ENCODE results near the gene LRRC17.
A peak's percentile ranks its signal among the peaks of the same experiment; 100 is the strongest.

Gene LRRC17

GRCh38 chr7:102873470-102874165, 39.2 kb upstream of the LRRC17 start:
- Histone ChIP-seq H3K36me3 (replicated peaks) (no peaks in the 10 kb centered on the region), H3K4me3 (ENCODE audit: low read depth, low read length) (no peak overlapping the region)

GRCh38 chr7:102874166-102874829, 38.5 kb upstream of the LRRC17 start:
- Histone ChIP-seq H3K27me3 (replicated peaks) (no peaks in the 10 kb centered on the region), H3K36me3 (replicated peaks) (no peaks in the 10 kb centered on the region), H3K27ac (peak overlapping the region; percentile 100), H3K4me3 (ENCODE audit: low read depth, low read length) (no peak overlapping the region)
- in situ Hi-C loops (cut with HindIII; ENCODE audit: low pct_ligation_motif_present, low sequenced_read_pairs): no loop called here
- peak; percentile 90 for DNase-seq
- TF ChIP-seq CTCF (IDR thresholded peaks at IDR 0.05; ENCODE audit: low read depth, low read length, missing control alignments): no peak

More at GRCh38 chr7:102873470-102874165, 39.2 kb upstream of the LRRC17 start:
- Histone ChIP-seq H3K27me3 (replicated peaks) (no peaks in the 10 kb centered on the region), H3K27ac (peak overlapping the region; percentile 100)
- DNase-seq: no peak
- in situ Hi-C loops (cut with HindIII; ENCODE audit: low pct_ligation_motif_present, low sequenced_read_pairs): no loop called here
- no peak for TF ChIP-seq CTCF (IDR thresholded peaks at IDR 0.05; ENCODE audit: low read depth, low read length, missing control alignments)

- in situ Hi-C loops (cut with HindIII; ENCODE audit: low pct_ligation_motif_present, low sequenced_read_pairs): no loop called here
- Histone ChIP-seq H3K4me3 (ENCODE audit: low read depth, low read length) (no peak overlapping the region), H3K27me3 (replicated peaks) (no peaks in the 10 kb centered on the region), H3K36me3 (replicated peaks) (no peaks in the 10 kb centered on the region), H3K27ac (peak overlapping the region; percentile 100)
- no peak for DNase-seq
- TF ChIP-seq CTCF (IDR thresholded peaks at IDR 0.05; ENCODE audit: low read depth, low read length, missing control alignments): no peak
These were observed 37.8 kb upstream of the LRRC17 start for GRCh38 chr7:102874966-102875365.

GRCh38 chr7:102875700-102876295, 37.0 kb upstream of the LRRC17 start:
- Histone ChIP-seq H3K27me3 (replicated peaks) (no peaks in the 10 kb centered on the region), H3K27ac (peak overlapping the region; percentile 100), H3K36me3 (replicated peaks) (no peaks in the 10 kb centered on the region), H3K4me3 (ENCODE audit: low read depth, low read length) (no peak overlapping the region)
- peak; percentile 99 for DNase-seq
- in situ Hi-C loops (cut with HindIII; ENCODE audit: low pct_ligation_motif_present, low sequenced_read_pairs): no loop called here
- TF ChIP-seq CTCF (IDR thresholded peaks at IDR 0.05; ENCODE audit: low read depth, low read length, missing control alignments): peak; percentile 36

- Histone ChIP-seq H3K27me3 (replicated peaks) (no peaks in the 10 kb centered on the region), H3K27ac (no peak overlapping the region), H3K36me3 (replicated peaks) (no peaks in the 10 kb centered on the region), H3K4me3 (ENCODE audit: low read depth, low read length) (no peak overlapping the region)
- in situ Hi-C loops (cut with HindIII; ENCODE audit: low pct_ligation_motif_present, low sequenced_read_pairs): no loop called here
- TF ChIP-seq CTCF (IDR thresholded peaks at IDR 0.05; ENCODE audit: low read depth, low read length, missing control alignments): no peak
- DNase-seq: no peak
These were observed 29.5 kb upstream of the LRRC17 start for GRCh38 chr7:102883098-102883860.

All from brain microvascular endothelial cell (primary cell).